ENCODE data around the gene WDR19.
A peak's percentile ranks its signal among the peaks of the same experiment; 100 is the strongest.
"Not testable (repeated sequence)": the region's sequence is repeated elsewhere in the genome, so short reads cannot be mapped to it uniquely, and the experiment has no call there.

The WDR19 gene

DNA sequence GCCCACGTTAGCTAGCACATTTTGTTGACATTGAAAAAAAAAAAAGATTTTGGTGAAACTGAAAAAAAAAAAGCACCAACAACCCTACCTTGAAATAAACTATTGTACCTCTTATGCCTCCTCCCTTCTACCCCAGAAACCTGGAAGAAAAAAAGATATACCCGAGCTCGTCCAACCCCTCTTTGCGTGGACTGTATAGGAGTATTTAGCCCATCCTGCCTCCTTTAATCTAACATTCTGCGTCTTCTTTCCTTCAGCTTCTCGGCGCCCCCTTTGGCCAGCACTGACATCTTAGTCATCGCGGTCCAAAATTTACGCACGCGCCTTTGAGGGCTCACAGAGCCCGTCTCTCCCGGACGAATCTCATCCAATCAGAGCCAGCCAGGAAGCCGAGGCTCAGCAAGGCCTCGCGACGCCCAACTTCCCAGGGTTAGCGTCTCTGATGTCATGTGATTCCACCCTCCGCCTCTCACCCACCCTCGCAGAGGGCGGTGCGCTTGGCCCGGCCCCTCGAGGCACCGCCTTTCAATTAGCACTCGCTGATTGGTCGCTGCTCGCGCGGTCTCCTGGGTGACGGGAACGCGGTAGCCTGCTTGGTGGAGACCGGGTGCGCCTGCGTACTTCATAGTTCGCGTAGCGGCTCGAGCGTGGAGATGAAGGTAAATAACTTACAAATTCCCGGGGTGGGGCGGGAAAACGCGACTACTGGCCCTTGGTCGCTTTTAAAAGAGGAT, at the start of gene WDR19:
TSS of gene WDR19 (plus strand) at position 625 of the 734 bp plus-strand sequence. CDS start at position 654, 29 bp downstream.
- DNase-seq, result peak; percentile 95

DNA sequence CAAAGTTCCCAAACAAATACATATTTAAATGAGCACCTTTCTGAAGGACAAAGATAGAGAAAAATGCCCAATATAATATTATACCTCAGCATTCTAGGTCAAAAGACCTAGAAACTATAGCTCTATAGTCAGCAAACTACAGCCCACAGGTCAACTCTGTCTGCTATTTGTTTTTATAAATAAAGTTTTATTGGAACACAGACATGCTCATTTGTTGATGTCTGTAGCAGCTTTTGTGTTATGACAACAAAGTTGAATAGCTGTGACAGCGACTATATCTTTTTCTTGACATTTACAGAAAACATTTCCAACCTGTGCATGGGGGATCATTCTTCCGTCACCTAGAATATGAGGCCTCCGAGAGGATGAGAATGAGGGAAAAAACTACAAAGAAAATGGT, 48.7 kb upstream of the WDR19 start:
- DNase-seq, result no peak

DNA sequence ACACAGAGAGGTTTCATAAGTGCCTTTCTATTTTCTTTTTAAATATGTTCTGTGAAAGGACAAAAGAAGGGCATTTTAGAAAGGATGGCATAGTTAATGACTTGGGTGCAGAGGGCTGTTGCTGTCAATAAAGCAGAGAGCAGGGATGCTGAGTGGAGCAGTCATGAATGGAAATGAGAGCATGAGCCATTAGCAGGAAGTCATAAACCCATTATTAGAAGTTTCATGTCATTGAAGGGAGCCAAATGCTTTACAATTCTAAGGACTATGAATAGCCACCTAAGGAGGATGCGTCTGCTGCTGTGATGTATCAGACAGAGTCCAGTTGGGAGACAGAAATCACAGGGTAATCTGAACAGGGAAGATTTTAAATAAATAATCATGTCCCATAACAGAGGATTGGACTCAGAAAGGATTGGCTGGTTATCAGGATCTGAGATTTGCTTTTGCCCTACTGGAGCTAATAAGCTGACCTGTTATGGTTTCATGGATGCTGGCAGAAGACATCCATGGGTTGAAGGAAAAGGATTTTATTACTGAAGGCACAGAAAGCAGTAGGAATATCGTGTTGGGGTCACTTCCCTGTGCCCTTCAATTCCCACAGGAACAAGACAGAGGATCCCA, 47.5 kb upstream of the WDR19 start:
- no peak for DNase-seq

DNA sequence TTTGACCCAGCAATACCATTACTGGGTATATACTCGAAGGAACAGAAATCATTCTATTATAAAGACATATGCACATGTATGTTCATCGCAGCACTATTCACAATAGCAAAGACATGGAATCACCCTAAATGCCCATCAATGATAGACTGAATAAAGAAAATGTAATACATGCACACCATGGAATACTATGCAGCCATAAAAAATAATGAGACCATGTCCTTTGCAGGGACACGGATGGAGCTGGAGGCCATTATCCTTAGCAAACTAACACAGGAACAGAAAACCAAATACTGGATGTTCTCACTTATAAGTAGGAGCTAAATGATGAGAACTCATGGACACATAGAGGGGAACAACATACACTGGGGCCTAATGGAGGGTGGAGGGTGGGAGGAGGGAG, 44.1 kb upstream of the WDR19 start:
- not testable (repeated sequence) for DNase-seq

DNA sequence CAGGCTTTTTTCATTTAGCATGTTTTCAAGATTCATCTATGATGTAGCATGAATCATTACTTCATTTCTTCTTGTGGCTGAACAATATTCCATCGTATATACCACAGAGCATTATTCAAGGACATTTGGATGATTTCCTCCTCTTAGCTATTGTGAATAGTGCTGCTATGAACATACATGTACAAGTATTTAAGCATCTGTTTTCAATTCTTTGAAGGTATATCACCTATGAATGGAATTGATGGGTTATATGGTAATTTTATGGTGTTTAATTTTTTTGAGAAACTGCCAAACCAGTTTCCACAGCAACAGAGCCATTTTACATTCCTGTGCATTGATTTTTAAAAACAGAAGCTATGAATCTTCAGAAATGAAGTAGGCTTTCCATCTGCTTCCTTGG, 36.1 kb upstream of the WDR19 start:
- DNase-seq, result no peak

DNA sequence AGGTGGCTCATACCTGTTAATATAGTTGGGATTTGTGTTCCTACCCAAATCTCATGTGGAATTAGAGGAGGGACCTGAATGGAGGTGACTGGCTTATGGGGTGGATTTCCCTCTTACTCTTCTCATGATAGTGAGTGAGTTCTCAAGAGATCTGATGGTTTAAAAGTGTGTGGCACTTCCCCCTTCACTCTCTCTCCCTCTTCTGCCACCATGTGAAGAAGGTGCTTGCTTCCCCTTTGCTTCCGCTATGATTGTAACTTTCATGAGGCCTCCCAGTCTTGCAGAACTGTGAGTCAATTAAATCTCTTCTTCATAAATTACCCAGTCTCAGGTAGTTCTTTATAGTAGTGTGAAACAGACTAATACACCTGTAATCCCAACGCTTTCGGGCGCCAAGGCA, 28.3 kb upstream of the WDR19 start:
- no peak for DNase-seq

DNA sequence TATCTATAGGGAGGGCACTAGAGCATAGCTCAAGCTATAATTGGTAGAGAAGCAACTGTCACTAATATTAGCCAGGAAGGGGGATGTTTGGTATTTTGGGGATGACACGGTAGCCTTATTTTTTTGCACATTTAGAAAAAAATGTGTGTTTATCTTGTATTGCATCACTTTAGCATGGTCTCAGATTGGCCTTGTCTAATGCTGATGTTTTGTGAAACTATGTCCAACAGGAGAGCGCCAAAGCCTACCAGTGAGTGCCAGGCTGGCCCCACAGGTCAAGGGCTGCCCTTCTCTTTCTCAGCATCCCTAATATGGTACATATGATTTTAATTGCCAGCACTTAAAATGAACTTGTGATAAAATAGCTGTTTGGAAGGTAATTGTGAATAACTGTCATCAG, 24.8 kb upstream of the WDR19 start:
- DNase-seq, result no peak

DNA sequence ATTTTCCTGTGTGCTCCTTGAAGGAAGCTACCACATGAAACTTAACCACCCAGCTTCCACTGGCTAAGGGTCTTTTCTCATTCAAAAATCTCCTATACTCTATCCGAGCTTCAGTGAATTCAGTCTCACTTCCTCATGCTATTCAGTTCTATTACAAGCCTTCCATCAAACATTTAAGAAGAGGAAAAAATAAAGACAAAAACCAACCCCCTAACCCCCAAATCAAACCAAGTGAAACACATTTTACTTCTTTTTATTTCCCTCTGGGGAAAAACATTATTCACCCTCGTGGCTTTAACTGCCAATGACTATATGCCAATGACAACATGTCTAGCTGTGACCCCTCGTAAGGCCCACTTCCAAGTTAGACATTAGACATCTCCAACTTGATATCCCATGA, 16.2 kb upstream of the WDR19 start:
- no peak for DNase-seq

DNA sequence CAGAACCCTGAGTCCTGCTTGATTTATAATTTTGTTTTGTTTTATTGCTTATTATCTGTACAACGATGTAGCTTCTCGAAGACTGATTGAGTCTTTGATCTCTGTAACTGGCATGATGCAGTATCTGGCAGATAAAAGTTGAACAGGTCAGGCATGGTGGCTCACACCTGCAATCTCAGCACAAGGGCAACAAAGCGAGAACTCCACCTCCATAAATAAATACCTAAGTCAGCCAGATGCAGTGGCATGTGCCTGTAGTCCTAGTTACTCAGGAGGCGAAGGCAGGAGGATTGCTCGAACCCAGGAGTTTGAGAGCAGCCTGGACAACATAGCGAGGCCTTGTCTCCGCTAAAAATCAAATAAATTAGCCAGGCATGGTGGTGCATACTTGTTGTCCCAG, 15.7 kb upstream of the WDR19 start:
- no peak for DNase-seq

DNA sequence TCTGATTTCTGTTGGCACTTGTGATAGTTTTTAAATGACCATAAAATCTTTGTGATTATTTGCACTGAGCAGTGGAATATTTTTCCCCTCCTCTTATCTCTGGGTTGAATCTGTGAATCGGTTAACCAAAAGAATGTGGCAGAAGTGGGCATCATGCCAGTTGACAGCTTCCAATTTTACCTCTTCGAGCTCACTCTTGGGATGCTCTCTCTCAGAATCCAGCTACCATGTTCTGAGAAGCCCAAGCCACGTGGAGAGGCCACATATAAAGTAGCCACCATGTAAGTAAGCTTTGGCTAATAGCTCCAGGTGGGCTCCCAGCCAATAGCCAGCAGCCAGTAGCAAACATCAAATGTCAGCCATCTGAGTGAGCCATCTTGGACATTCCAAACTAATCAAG, 12.9 kb upstream of the WDR19 start:
- no peak for DNase-seq

DNA sequence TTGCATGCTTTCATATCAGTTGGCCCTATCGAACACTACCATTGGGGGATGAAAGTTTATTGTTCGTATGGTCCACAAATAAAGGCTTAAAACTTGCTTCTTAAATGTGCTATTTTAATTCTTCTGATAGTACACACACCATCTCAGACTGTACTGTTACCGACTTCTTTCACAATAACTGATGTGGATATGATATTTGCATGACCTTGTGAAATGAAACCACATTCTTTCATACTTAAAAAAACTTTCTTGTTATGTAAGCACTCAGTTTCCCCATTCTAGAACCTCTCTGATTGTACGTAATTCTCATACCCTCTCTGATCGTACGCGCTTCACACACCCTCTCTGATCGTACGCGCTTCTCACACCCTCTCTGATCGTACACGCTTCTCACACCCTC, 12.0 kb upstream of the WDR19 start:
- DNase-seq, result no peak

DNA sequence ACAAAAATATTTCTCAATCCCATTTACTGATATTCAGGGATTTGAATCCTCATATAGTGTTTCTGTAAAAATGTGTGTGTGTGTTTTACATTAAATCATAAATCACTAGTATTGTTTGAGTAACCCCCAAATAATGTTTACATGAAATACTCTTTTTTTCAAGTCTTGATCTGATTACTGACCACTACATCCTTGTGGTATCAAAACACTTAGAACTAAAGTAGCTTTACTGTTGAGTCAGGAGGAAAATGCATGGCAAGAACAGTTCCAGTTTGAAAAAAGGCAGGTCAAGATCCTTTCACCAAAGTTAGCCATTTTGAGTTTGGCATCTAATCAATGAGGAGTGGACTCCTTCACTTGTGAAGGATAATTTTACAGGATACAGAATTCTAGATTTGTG, 3.6 kb upstream of the WDR19 start:
- no peak for DNase-seq

DNA sequence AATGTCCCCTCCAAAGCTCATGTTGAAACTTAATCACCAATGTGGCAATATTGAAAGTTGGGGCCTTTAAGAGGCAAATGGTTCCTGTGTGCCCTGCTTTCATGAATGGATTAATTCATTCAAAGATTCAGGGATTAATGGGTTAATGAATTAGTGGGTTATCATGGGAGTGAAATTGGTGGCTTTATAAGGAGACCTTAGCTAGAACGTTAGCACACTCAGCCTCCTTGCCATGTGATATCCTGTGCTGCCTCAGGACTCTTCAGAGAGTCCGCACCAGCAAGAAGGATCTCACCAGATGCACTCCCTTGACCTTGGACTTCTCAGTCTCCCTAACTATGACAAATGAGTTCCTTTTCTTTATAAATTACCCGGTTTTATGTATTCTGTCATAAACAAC, 2.6 kb upstream of the WDR19 start:
- no peak for DNase-seq

DNA sequence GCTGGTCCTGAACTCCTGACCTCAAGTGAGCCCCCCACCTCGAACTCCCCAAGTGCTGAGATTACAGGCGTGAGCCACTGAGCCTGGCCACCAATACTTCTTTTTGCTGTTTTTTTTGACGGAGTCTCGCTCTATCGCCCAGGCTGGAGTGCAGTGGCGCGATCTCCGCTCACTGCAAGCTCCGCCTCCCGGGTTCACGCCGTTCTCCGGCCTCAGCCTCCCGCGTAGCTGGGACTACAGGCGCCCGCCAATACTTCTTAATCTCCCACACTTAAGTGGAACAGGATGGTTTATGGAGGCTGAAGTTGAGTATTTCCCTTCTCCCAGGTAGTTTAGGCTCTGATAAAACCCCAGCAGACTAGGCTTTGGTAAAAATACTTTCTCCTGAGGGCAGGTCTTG, 1.7 kb upstream of the WDR19 start:
- not testable (repeated sequence) for DNase-seq

DNA sequence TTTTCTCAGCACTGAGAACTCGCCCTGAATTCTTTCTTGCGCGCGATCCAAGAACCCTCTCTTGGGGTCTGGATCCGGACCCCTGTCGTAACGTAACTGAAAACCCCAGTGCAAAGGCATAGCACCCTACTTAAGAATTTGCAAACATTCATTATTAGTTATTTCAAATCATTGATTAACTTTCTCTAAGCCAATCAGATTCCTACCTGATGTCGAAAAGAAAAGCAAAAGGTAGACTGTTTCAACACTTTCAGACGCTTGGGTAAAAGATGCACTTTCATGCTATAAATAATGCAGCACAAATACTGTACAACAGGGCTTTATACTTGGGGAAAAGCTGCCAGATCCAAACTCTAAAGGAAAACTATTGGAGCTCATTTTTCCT, 817 bp upstream of the WDR19 start:
- DNase-seq, result no peak

DNA sequence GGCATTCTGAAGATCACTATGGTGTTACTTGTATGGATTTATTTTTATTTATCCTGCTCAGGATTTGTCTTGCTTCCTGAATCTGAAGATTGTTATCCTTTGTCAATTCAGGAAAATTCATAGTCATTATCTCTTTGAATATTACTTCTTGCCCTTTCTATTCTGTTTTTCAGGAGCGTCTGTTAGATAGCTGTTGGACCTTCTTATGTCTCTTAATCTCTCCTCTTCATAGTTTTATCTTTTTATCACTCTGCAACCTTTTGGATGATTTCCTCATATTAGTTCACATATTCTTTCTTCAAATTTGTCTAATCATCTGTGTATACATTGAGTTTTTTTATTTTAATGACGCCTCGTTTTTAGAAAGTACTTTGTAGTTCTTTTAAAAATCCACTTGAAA, 19.6 kb downstream of the WDR19 start:
- no peak for DNase-seq

DNA sequence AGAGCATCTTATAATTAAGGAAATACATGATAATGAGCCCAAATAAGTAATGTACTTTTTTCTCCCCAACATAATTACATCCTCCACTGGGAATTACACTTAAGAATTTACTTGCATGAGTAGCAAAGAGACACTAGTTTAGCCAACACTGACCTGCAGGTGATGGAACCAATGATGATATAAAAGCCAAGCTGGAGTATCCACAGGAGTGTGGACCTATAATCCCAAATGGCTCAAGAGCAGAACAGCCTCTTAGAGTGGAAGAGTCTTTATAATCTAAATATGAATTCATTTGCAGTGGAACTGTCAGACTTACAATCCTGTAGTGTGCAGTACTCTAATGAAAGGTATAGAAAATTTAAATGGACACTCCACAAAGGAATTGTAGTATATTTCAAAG, 22.2 kb downstream of the WDR19 start:
- no peak for DNase-seq

DNA sequence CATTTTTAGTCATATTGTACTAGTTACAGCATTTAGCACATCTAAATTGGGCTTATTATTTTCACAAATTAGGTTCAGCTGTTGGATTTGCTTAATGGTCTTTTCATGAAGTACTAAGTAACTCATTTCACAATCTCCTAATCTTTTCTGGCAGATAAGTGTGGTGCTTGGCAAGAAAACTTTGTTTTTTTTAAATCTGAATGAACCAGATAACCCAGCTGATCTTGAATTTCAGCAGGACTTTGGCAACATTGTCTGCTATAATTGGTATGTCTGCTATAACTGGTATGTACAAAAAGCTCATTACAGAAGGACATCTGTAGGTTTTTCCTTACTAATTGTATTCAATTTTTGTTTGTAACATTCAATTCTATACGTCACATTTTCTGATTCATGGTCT, 22.7 kb downstream of the WDR19 start:
- DNase-seq, result no peak

DNA sequence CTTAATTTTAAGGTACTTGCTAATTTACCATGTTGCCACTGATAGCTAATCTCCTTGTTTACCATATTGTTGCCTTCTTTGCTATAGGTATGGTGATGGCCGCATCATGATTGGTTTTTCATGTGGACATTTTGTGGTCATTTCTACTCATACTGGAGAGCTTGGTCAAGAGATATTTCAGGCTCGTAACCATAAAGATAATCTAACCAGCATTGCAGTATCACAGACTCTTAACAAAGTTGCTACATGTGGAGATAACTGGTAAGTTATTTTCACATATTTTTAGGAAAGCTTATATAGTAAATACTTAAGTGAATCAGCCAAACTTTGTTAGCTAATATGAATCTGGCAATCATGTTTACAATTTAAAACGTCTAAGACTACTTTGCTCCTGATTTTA, 23.1 kb downstream of the WDR19 start:
- DNase-seq, result no peak

DNA sequence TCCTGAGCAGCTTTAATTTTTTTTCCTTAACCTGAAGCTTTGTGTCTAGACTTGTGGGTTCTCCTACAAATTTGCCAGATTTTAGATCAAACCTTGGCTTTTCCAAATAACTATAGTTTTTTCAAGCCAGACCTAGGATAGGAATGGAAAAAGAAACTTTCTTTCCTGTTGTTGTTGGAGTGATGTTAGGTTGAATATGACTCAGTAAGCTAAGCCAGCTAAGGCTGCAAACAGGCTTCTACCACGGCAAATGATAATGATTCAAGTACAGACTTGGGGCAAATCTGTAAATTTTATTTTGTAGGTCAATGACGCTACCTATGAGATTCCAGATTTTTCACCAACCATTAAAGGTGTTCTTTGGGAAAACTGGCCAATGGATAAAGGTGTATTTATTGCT, 45.6 kb downstream of the WDR19 start:
- DNase-seq, result no peak

DNA sequence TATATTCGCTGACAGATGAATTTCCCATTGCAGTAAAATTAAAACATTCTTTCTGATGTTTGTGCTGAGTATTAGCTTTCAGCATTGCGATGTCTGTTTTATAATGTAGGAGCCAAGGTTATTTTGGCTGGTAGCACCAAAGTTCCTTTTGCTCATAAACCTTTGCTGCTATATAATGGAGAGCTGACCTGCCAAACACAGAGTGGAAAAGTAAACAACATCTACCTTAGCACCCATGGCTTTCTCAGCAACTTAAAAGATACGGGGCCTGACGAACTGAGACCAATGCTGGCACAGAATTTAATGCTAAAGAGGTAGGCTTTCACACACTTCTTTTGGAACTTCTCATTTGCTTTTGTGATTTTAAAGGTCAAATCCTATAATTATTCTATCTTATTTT, 46.0 kb downstream of the WDR19 start:
- no peak for DNase-seq

DNA sequence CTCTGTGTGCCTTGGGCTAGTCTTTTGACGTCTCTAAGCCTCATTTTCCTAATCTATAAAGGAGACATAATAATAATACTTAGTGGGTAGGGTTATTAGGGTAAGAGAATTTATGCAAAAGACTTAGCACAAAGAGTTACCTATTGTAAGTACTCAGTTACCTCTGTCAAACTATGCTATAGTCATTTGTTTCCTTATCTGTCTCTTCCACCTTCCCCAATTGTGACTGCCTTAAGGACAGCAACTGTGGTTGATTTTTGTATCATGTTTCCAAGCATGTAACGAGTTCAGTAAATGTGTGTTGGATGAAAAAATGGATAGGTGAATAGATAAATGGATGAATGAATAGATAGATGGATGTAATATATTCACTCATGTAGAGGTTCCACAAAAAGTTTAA, 48.1 kb downstream of the WDR19 start:
- no peak for DNase-seq

DNA sequence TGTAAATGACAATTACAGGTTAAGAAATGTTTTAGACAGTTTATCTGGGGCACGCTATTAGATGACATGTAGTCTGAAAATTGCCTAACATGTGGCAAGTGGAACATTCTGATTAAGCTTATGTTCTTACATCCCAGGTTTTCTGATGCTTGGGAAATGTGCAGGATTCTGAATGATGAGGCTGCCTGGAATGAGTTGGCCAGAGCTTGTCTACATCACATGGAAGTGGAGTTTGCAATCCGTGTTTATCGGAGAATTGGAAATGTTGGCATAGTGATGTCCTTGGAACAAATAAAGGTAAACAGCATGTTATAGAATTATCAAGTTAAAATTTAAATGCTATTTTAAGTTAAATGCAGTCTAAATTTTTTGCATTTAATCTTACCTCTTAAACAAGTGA, 49.3 kb downstream of the WDR19 start:
- no peak for DNase-seq

DNA sequence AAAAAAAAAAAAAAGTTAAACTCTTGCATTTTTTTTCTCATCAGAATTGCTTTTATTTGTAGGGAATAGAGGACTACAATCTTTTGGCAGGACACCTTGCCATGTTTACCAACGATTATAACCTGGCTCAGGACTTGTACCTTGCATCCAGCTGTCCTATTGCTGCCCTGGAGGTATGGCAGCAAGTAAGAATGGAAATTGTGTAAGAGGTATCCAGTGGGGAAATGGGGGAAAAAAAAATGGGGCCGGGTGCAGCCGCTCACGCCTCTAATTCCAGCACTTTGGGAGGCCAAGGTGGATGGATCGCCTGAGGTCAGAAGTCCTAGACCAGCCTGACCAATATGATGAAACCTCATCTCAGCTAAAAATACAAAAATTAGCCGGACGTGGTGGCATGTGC, 49.8 kb downstream of the WDR19 start:
- DNase-seq, result no peak

DNA sequence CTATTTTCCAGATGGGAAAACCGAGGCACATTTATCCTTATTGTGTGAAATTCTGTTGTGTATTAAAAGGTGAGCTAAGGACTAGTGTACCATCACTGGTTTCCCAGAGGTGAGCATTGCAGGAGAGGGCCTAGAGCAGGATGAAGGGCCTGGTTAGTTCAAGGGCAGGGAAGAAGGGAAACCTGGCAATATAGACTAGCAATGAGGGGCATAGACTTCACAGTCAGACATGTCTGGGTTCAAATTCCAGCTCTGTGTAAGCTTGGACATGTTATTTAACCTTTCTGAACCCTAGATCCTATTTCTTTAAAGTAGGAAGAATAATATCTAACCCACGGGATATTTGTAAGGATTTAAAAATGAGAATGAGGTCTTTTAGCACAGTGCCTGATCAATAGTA, 50.8 kb downstream of the WDR19 start:
- no peak for DNase-seq
